ENCODE measurements around the gene SUFU.

DNA sequence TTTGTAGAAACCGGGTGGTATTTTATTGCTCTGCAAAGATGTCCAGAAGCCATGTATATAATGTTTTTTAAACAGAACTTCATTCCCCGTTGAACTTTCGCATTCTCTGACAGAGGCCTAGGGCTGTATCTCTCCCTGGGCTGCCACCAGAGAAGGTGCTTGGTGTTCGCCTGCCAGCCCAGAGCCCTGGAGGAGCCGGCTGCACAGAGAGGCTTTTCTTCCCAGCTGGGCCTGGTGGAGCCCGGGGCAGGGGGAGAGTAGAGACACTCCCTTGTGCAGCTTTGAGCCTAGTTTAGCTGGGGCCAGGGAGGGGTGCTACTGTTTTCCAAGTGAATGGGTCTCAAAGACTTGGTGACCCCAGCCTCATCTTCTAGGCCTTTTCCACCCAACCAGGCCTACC is 126.9 kb downstream of the SUFU start:
- TF ChIP-seq POLR2A (IDR thresholded peaks at IDR 0.05): no peak
- TF ChIP-seq, protein P1, sequence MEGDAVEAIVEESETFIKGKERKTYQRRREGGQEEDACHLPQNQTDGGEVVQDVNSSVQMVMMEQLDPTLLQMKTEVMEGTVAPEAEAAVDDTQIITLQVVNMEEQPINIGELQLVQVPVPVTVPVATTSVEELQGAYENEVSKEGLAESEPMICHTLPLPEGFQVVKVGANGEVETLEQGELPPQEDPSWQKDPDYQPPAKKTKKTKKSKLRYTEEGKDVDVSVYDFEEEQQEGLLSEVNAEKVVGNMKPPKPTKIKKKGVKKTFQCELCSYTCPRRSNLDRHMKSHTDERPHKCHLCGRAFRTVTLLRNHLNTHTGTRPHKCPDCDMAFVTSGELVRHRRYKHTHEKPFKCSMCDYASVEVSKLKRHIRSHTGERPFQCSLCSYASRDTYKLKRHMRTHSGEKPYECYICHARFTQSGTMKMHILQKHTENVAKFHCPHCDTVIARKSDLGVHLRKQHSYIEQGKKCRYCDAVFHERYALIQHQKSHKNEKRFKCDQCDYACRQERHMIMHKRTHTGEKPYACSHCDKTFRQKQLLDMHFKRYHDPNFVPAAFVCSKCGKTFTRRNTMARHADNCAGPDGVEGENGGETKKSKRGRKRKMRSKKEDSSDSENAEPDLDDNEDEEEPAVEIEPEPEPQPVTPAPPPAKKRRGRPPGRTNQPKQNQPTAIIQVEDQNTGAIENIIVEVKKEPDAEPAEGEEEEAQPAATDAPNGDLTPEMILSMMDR (IDR thresholded peaks at IDR 0.05): no peak

All from sigmoid colon (tissue), 3 donors.